ENCODE results near the gene DBNL.

The DBNL gene

GRCh38 chr7:44043902-44044301 lies 600 bp upstream of the DBNL start:
- no peak for DNase-seq (ENCODE audit: low spot score)

- no peak for DNase-seq (ENCODE audit: low spot score)
Measured at GRCh38 chr7:44045226-44046014, 918 bp downstream of the DBNL start.

GRCh38 chr7:44046321-44047061 lies 2.0 kb downstream of the DBNL start:
- DNase-seq (ENCODE audit: low spot score) = no peak

- no peak for DNase-seq (ENCODE audit: low spot score)
Measured at GRCh38 chr7:44048031-44048795, 3.7 kb downstream of the DBNL start.

GRCh38 chr7:44050121-44050914 lies 5.8 kb downstream of the DBNL start:
- no peak for DNase-seq (ENCODE audit: low spot score)

- no peak for DNase-seq (ENCODE audit: low spot score)
Measured at GRCh38 chr7:44050915-44051560, 6.5 kb downstream of the DBNL start.

- DNase-seq (ENCODE audit: low spot score) = no peak
Measured at GRCh38 chr7:44051611-44052220, 7.2 kb downstream of the DBNL start.

GRCh38 chr7:44052771-44053365 lies 8.4 kb downstream of the DBNL start:
- DNase-seq (ENCODE audit: low spot score) = no peak

GRCh38 chr7:44056681-44057080 lies 12.2 kb downstream of the DBNL start:
- no peak for DNase-seq (ENCODE audit: low spot score)

GRCh38 chr7:44057181-44057848 lies 12.8 kb downstream of the DBNL start:
- no peak for DNase-seq (ENCODE audit: low spot score)

- DNase-seq (ENCODE audit: low spot score) = no peak
Measured at GRCh38 chr7:44057849-44058758, 13.6 kb downstream of the DBNL start.

- DNase-seq (ENCODE audit: low spot score) = no peak
Measured at GRCh38 chr7:44058759-44059218, 14.3 kb downstream of the DBNL start.

- no peak for DNase-seq (ENCODE audit: low spot score)
Measured at GRCh38 chr7:44059219-44060090, 15.0 kb downstream of the DBNL start.

GRCh38 chr7:44060091-44060947 lies 15.8 kb downstream of the DBNL start:
- DNase-seq (ENCODE audit: low spot score) = no peak

GRCh38 chr7:44060948-44061644 lies 16.6 kb downstream of the DBNL start:
- DNase-seq (ENCODE audit: low spot score) = no peak

GRCh38 chr7:44061645-44062179 lies 17.2 kb downstream of the DBNL start:
- no peak for DNase-seq (ENCODE audit: low spot score)

Measured in HuH-7 (cell line).